H9 (cell line): ENCODE results near the gene MRPL14. TPM values are rescaled to one million over a fixed set of nuclear protein-coding genes. Genes with fewer than 3 reads are reported as not detected.

ENCODE experiments used
- DNase-seq: peaks from one replicate; pipeline ENCODE4 v3.0.0-alpha.2; 2017
- H2AFZ ChIP-seq: one replicate; pipeline ENCODE4 v1.6.1; 2013; ENCODE audit warnings: mild to moderate bottlenecking, low read length, control low read depth, moderate library complexity
- H2AK5ac ChIP-seq: 2 replicates; pipeline ENCODE4 v1.6.1; 2013; ENCODE audit warnings: low read length, control low read depth, mixed read lengths; ENCODE audit not compliant: insufficient read length
- H2BK120ac ChIP-seq: one replicate; pipeline ENCODE4 v1.6.1; 2013; ENCODE audit warnings: low read depth, mild to moderate bottlenecking, low read length, control low read depth, inconsistent platforms; ENCODE audit not compliant: poor library complexity, severe bottlenecking
- H2BK12ac ChIP-seq: 2 replicates; pipeline ENCODE4 v1.6.1; 2013; ENCODE audit warnings: low read length, control low read depth, mixed read lengths, low read depth; ENCODE audit not compliant: insufficient read length
- H2BK15ac ChIP-seq: 2 replicates; pipeline ENCODE4 v1.6.1; 2013; ENCODE audit warnings: low read depth, low read length, control low read depth
- H2BK20ac ChIP-seq: one replicate; pipeline ENCODE4 v1.6.1; 2013; ENCODE audit warnings: low read depth, mild to moderate bottlenecking, low read length, control low read depth, inconsistent platforms; ENCODE audit not compliant: poor library complexity, severe bottlenecking
- H2BK5ac ChIP-seq: 2 replicates; pipeline ENCODE4 v1.6.1; 2013; ENCODE audit warnings: low read length, control low read depth, mixed read lengths; ENCODE audit not compliant: insufficient read length
- H3K14ac ChIP-seq: 2 replicates; pipeline ENCODE4 v1.6.1; 2013; ENCODE audit warnings: low read length, control low read depth; ENCODE audit not compliant: insufficient read depth
- H3K18ac ChIP-seq: 2 replicates; pipeline ENCODE4 v1.6.1; 2013; ENCODE audit warnings: low read depth, mild to moderate bottlenecking, mixed read lengths, low read length, control low read depth; ENCODE audit not compliant: insufficient read length
- H3K23ac ChIP-seq: 2 replicates; pipeline ENCODE4 v1.6.1; 2013; ENCODE audit warnings: low read length, control low read depth, mixed read lengths, low read depth; ENCODE audit not compliant: insufficient read length
- H3K23me2 ChIP-seq: 2 replicates; pipeline ENCODE4 v1.6.1; 2013; ENCODE audit warnings: low read depth, mild to moderate bottlenecking, mixed read lengths, low read length, control low read depth; ENCODE audit not compliant: insufficient read length, poor library complexity, severe bottlenecking
- H3K27ac ChIP-seq: 2 replicates; pipeline ENCODE4 v1.5.1; 2013; ENCODE audit warnings: low read length, control low read depth, mixed read lengths, low read depth; ENCODE audit not compliant: insufficient read length
- H3K27me3 ChIP-seq: 2 replicates; pipeline ENCODE4 v1.6.1; 2013; ENCODE audit warnings: low read length, control low read depth, inconsistent platforms; ENCODE audit not compliant: insufficient read depth
- H3K4ac ChIP-seq: 2 replicates; pipeline ENCODE4 v1.6.1; 2013; ENCODE audit warnings: low read depth, mild to moderate bottlenecking, control low read depth, inconsistent platforms, low read length, moderate library complexity
- H3K4me1 ChIP-seq: 2 replicates; pipeline ENCODE4 v1.6.1; 2013; ENCODE audit warnings: low read length, control low read depth, inconsistent platforms; ENCODE audit not compliant: insufficient read depth
- H3K4me2 ChIP-seq: 2 replicates; pipeline ENCODE4 v1.6.1; 2013; ENCODE audit warnings: low read length, control low read depth, mixed read lengths; ENCODE audit not compliant: insufficient read length, insufficient read depth
- H3K56ac ChIP-seq: 2 replicates; pipeline ENCODE4 v1.6.1; 2013; ENCODE audit warnings: low read depth, mild to moderate bottlenecking, mixed read lengths, low read length, control low read depth; ENCODE audit not compliant: insufficient read length
- H3K79me1 ChIP-seq: 2 replicates; pipeline ENCODE4 v1.6.1; 2013; ENCODE audit warnings: low read depth, mild to moderate bottlenecking, moderate library complexity, low read length, control low read depth, inconsistent platforms; ENCODE audit not compliant: insufficient read depth, poor library complexity, severe bottlenecking
- H3K79me2 ChIP-seq: 2 replicates; pipeline ENCODE4 v1.6.1; 2013; ENCODE audit warnings: low read length, control low read depth, inconsistent platforms; ENCODE audit not compliant: insufficient read depth
- H3K9ac ChIP-seq: 2 replicates; pipeline ENCODE4 v1.6.1; 2013; ENCODE audit warnings: low read length, control low read depth, mixed read lengths; ENCODE audit not compliant: insufficient read length; ENCODE audit errors: extremely low read depth
- H3K9me3 ChIP-seq: one replicate; pipeline ENCODE4 v1.6.1; 2013; ENCODE audit warnings: low read depth, low read length, inconsistent platforms; ENCODE audit not compliant: control insufficient read depth
- H3T11ph ChIP-seq: one replicate; pipeline ENCODE4 v1.6.1; 2013; ENCODE audit warnings: mild to moderate bottlenecking, low read length, control low read depth, inconsistent platforms
- H4K20me1 ChIP-seq: one replicate; pipeline ENCODE4 v1.6.1; 2013; ENCODE audit not compliant: control insufficient read depth, insufficient read length, insufficient read depth
- H4K5ac ChIP-seq: 2 replicates; pipeline ENCODE4 v1.6.1; 2013; ENCODE audit warnings: low read depth, mild to moderate bottlenecking, mixed read lengths, low read length, control low read depth; ENCODE audit not compliant: insufficient read length
- H4K8ac ChIP-seq: replicated peaks from 2 replicates; pipeline ENCODE4 v1.6.1; 2013; ENCODE audit warnings: low read length, control low read depth, mixed read lengths, low read depth; ENCODE audit not compliant: insufficient read length
- H4K91ac ChIP-seq: 2 replicates; pipeline ENCODE4 v1.6.1; 2013; ENCODE audit warnings: low read depth, mild to moderate bottlenecking, moderate library complexity, mixed read lengths, low read length, control low read depth; ENCODE audit not compliant: insufficient read length
- H3K27ac Mint-ChIP-seq, 3 experiments: 2 replicates in 2 of 3; 3 replicates in 1 of 3; pipeline ENCODE4 v1.8.0; 2020 to 2021; ENCODE audit warnings: mixed read lengths in 3 of 3, mild to moderate bottlenecking in 1 of 3, moderate library complexity in 1 of 3
- H3K27me3 Mint-ChIP-seq: 2 replicates; pipeline ENCODE4 v1.8.0; 2021; ENCODE audit warnings: low read depth, mild to moderate bottlenecking, moderate library complexity, mixed read lengths
- H3K36me3 Mint-ChIP-seq, 3 experiments: 2 replicates in 2 of 3; 3 replicates in 1 of 3; pipeline ENCODE4 v1.8.0; 2020 to 2021; ENCODE audit warnings: low read depth in 3 of 3, mixed read lengths in 3 of 3; ENCODE audit not compliant: insufficient read depth in 1 of 3
- H3K4me1 Mint-ChIP-seq, 2 experiments: 2 replicates each; pipeline ENCODE4 v1.8.0; 2020; ENCODE audit warnings: mixed read lengths in 2 of 2
- H3K4me3 Mint-ChIP-seq, 2 experiments: 2 replicates in 1 of 2; 3 replicates in 1 of 2; pipeline ENCODE4 v1.8.0; 2020 to 2021; ENCODE audit warnings: mild to moderate bottlenecking in 2 of 2, mixed read lengths in 2 of 2, moderate library complexity in 1 of 2
- H3K9me3 Mint-ChIP-seq, 2 experiments: 2 replicates in 1 of 2; 3 replicates in 1 of 2; pipeline ENCODE4 v1.8.0; 2020; ENCODE audit warnings: mild to moderate bottlenecking in 2 of 2, mixed read lengths in 2 of 2, moderate library complexity in 1 of 2
- WGBS: extraction: QIAGEN DNeasy Blood & Tissue Kit; methylation state at CpG from one replicate; pipeline ENCODE4 v1.1.7; 2013; ENCODE audit warnings: missing lambda C conversion rate, low lambda C conversion rate, mixed read lengths; ENCODE audit not compliant: insufficient read length; ENCODE audit errors: extremely low coverage; 5-methylcytosine and 5-hydroxymethylcytosine counted together
- total RNA-seq: library from RNA; stranded (reverse); gene quantifications from 2 replicates; pipeline ENCODE4 v1.2.1, GENCODE V29; 2021
- TF ChIP-seq, protein P1 (sequence below): fragments of 200-600 bp; sonication (generic); conservative IDR thresholded peaks from 3 replicates; pipeline ENCODE4 v1.8.0; 2021; ENCODE audit warnings: antibody characterized with exemption, mild to moderate bottlenecking

MRPL14 gene
- total RNA-seq, 1 experiment from 2014 or later, result 80.1 TPM

DNA sequence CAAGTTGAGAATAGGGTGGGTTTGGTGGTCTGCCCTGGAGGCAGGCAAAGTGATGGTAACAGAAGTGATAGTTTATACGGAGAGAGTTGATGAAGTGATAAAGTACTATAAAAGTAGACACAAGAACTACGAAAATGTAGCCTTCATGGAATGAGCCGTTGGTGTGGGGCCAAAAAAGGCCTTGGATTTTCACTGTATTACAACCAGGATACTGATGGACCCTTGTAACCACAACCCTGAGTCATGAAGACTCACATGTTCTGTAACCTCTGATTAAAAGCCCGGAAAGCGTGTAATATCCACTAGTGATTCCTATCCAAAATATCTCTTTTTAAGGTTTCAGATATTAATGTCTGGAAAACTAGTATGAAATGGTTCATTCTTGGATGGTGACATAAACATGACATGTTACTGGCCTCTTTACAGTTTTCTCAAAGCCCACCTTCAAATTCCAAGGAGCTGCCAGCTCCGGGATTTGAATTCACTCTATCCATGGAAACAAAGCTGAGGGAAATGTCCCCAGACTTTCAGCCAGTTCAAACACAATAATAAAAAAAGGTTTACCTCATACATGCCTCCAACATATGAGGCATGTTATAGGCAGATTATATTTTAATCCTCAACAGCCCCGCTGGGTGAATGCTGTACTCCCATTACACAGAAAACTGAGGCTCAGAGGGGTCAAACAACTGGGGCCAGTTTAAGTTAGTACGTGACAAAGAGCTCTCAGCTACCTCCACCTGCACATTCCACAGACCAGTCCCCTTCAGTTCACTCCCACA lies 55.4 kb downstream of the MRPL14 start:
- Histone ChIP-seq H3K9me3 (no peaks in the 10 kb centered on the region), H4K8ac (no peak overlapping the region), H3K14ac (no peak overlapping the region), H3K23ac (no peak overlapping the region), H3K79me2 (no peaks in the 10 kb centered on the region), H2AK5ac (no peak overlapping the region), H2BK15ac (no peak overlapping the region), H3K23me2 (peaks cover 8% of the 10 kb centered on the region), H2BK5ac (no peak overlapping the region), H2BK120ac (no peak overlapping the region), H3K79me1 (no peaks in the 10 kb centered on the region), H4K20me1 (no peaks in the 10 kb centered on the region), H2BK20ac (no peak overlapping the region), H2AFZ (no peak overlapping the region), H3T11ph (no peak overlapping the region), H3K4me1 (peaks cover 8% of the 10 kb centered on the region; the same call in 1 of the 2 replicates), H4K5ac (no peak overlapping the region), H2BK12ac (no peak overlapping the region), H3K4me2 (no peak overlapping the region), H3K56ac (no peak overlapping the region), H3K27me3 (no peaks in the 10 kb centered on the region), H3K9ac (no peak overlapping the region), H3K4ac (no peak overlapping the region), H3K18ac (no peak overlapping the region), H3K27ac (no peak overlapping the region), H4K91ac (no peak overlapping the region)
- no peaks in the 10 kb centered on the region; a peak in 1 of 5 replicates for H3K9me3 Mint-ChIP-seq
- peaks cover 10% of the 10 kb centered on the region for H3K27me3 Mint-ChIP-seq
- H3K27ac Mint-ChIP-seq, result peak overlapping the region in 1 of 3 experiments; percentile 85; a peak in 2 of 7 replicates
- no peaks in the 10 kb centered on the region for H3K36me3 Mint-ChIP-seq
- DNase-seq, result no peak
- TF ChIP-seq, protein P1, sequence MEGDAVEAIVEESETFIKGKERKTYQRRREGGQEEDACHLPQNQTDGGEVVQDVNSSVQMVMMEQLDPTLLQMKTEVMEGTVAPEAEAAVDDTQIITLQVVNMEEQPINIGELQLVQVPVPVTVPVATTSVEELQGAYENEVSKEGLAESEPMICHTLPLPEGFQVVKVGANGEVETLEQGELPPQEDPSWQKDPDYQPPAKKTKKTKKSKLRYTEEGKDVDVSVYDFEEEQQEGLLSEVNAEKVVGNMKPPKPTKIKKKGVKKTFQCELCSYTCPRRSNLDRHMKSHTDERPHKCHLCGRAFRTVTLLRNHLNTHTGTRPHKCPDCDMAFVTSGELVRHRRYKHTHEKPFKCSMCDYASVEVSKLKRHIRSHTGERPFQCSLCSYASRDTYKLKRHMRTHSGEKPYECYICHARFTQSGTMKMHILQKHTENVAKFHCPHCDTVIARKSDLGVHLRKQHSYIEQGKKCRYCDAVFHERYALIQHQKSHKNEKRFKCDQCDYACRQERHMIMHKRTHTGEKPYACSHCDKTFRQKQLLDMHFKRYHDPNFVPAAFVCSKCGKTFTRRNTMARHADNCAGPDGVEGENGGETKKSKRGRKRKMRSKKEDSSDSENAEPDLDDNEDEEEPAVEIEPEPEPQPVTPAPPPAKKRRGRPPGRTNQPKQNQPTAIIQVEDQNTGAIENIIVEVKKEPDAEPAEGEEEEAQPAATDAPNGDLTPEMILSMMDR, result no peak
- peaks cover 44 to 54% of the 10 kb centered on the region in 2 experiments for H3K4me1 Mint-ChIP-seq
- WGBS, result 100% methylated on average over 1 of the region's 8 CpGs
- H3K4me3 Mint-ChIP-seq, result peak overlapping the region in 1 of 2 experiments; percentile 64; a peak in 2 of 5 replicates
